ENCODE measurements around the gene ST8SIA2. TPM values are rescaled to one million over a fixed set of nuclear protein-coding genes. Genes with fewer than 3 reads are reported as not detected.

The ST8SIA2 gene
- polyA plus RNA-seq (2013, experiment 1 of 4): 29.5 TPM
- 33.5 TPM for polyA plus RNA-seq (2013, experiment 2 of 4)
- 21.8 TPM for polyA plus RNA-seq (2013, experiment 3 of 4)
- polyA plus RNA-seq (2013, experiment 4 of 4): 24.8 TPM

GRCh38 chr15:92393071-92393979, at the start of gene ST8SIA2:
ST8SIA2 (plus strand) TSS chr15:92393881; CDS start chr15:92394065, 184 bp downstream.
- H3K9me3 ChIP-seq (ENCODE audit: control insufficient read depth, low read length): no peaks in the 10 kb centered on the region
- H3K27me3 ChIP-seq (ENCODE audit: control insufficient read depth, insufficient read depth, low read length, poor library complexity, severe bottlenecking): peaks cover 16% of the 10 kb centered on the region
- H3K4me3 ChIP-seq (ENCODE audit: insufficient read depth, low read depth, low read length): peak within 1 kb of the TSS; percentile 92
- H3K27ac ChIP-seq (ENCODE audit: insufficient read depth, low read depth, low read length, poor library complexity, severe bottlenecking): peak within 1 kb of the TSS; percentile 96
- H3K36me3 ChIP-seq (ENCODE audit: control insufficient read depth, insufficient read depth, low read length): no peaks in the 10 kb centered on the region
- WGBS, 2 experiments: 1 to 2% methylated on average over 78 of the region's 78 CpGs
- peaks cover 21% of the 10 kb centered on the region for H3K4me1 ChIP-seq (ENCODE audit: control insufficient read depth, insufficient read depth, low read length)

DNA sequence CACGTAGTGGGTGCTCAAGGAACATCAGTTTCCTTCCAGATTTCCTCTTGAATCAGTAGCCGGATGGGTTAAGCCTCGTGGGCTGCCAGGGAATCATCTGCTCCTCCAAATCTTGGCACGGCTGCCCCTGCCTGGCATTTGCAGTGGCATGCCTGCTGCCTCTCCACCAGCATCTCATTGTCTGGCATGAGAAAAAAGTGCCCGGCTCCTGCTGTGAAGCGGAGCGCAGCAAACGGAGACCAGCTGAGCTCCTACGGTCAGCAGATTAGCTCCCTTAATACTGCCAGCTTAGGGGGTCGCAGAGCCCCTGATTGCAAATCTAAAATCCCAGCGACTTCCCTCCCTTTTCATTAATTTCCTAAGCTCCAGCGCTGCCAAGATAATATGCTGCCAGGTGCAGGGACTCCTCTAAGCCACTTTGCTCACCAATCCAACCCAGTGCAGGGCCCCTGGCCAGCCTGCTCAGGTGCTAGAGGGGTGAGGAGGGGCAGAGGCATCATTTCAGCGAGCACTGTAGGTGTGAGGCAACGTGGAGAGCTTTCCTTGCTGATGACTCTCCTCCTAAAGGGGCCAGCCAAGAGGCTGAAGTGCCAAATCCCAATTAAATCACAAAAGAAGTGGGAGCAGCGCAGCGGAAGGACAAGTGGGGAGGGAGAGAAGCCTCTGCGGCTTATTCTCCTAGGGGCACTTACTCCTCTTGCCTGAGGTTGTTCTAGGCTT, 49.6 kb upstream of the ST8SIA2 start:
- peak overlapping the region; percentile 71 for H3K27ac ChIP-seq (ENCODE audit: insufficient read depth, low read depth, low read length, poor library complexity, severe bottlenecking)
- WGBS, 2 experiments: 33 to 34% methylated on average over 17 of the region's 17 CpGs

DNA sequence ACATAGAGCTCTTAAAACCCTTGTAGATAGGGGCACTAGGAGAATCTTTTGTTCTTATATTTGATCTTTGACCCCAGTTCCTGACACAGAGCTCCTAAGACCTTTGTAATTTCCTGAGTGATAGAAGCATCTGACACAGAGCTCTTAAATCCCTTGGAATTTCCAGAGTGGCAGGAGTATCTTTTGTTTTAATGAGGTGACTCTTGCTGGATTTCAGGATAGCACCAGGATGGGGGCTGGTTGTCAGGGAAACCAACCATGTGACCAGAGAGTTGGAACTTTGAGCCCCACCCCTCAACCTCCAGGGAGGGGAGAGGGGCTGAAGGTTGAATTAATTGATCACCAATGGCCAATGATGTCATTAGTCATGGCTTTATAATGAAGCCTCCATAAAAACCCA, 47.6 kb upstream of the ST8SIA2 start:
- H3K27ac ChIP-seq (ENCODE audit: insufficient read depth, low read depth, low read length, poor library complexity, severe bottlenecking): peak overlapping the region; percentile 47
- H3K4me1 ChIP-seq (ENCODE audit: control insufficient read depth, insufficient read depth, low read length): peaks cover 39% of the 10 kb centered on the region
- no peaks in the 10 kb centered on the region for H3K9me3 ChIP-seq (ENCODE audit: control insufficient read depth, low read length)
- no peaks in the 10 kb centered on the region for H3K36me3 ChIP-seq (ENCODE audit: control insufficient read depth, insufficient read depth, low read length)
- no peaks in the 10 kb centered on the region for H3K27me3 ChIP-seq (ENCODE audit: control insufficient read depth, insufficient read depth, low read length, poor library complexity, severe bottlenecking)
- H3K4me3 ChIP-seq (ENCODE audit: insufficient read depth, low read depth, low read length): no peak overlapping the region

More for the DNA sequence above, 49.6 kb upstream of the ST8SIA2 start:
- no peaks in the 10 kb centered on the region for H3K36me3 ChIP-seq (ENCODE audit: control insufficient read depth, insufficient read depth, low read length)
- no peaks in the 10 kb centered on the region for H3K27me3 ChIP-seq (ENCODE audit: control insufficient read depth, insufficient read depth, low read length, poor library complexity, severe bottlenecking)
- peaks cover 39% of the 10 kb centered on the region for H3K4me1 ChIP-seq (ENCODE audit: control insufficient read depth, insufficient read depth, low read length)
- H3K9me3 ChIP-seq (ENCODE audit: control insufficient read depth, low read length): no peaks in the 10 kb centered on the region
- H3K4me3 ChIP-seq (ENCODE audit: insufficient read depth, low read depth, low read length): no peak overlapping the region

GRCh38 chr15:92355307-92355706, 38.4 kb upstream of the ST8SIA2 start:
- no peaks in the 10 kb centered on the region for H3K36me3 ChIP-seq (ENCODE audit: control insufficient read depth, insufficient read depth, low read length)
- H3K27ac ChIP-seq (ENCODE audit: insufficient read depth, low read depth, low read length, poor library complexity, severe bottlenecking): no peak overlapping the region
- 91 to 95% methylated on average over 3 of the region's 3 CpGs for WGBS, 2 experiments
- no peaks in the 10 kb centered on the region for H3K27me3 ChIP-seq (ENCODE audit: control insufficient read depth, insufficient read depth, low read length, poor library complexity, severe bottlenecking)
- H3K9me3 ChIP-seq (ENCODE audit: control insufficient read depth, low read length): no peaks in the 10 kb centered on the region
- H3K4me1 ChIP-seq (ENCODE audit: control insufficient read depth, insufficient read depth, low read length): no peaks in the 10 kb centered on the region
- no peak overlapping the region for H3K4me3 ChIP-seq (ENCODE audit: insufficient read depth, low read depth, low read length)

DNA sequence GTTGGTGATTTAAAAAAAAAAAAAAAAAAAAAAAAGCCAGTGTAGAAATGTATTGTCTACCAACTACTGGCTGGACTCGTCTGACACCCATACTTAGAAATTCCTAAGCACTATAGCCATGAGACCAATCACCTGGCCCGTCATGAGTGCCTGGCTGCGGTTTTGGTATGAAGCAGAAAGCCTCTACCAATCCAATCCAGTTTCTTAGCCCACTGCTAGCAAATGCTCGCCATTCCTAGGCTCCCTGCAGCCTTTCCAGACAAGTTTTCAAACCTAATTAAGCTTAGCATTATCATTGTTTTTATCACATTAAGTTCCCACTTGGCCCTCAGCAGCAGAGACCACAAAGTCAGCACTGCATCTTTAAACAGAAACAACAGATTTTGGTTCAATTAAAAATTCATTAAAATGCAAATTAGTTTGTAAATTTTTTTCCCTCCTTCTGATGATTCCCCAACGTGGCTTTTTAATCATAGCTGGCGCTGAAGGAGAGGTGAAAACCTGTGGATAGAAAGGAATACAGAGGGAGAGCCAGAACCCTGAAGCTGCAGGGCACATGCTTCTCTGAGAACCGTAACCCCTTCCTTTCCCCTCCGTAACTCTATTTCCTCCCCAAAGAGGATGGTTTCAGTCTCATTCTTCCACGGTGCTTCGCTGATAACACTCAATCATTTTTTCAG, 32.2 kb upstream of the ST8SIA2 start:
- no peak overlapping the region for H3K4me3 ChIP-seq (ENCODE audit: insufficient read depth, low read depth, low read length)
- H3K4me1 ChIP-seq (ENCODE audit: control insufficient read depth, insufficient read depth, low read length): peaks cover 9% of the 10 kb centered on the region
- H3K27me3 ChIP-seq (ENCODE audit: control insufficient read depth, insufficient read depth, low read length, poor library complexity, severe bottlenecking): no peaks in the 10 kb centered on the region
- H3K27ac ChIP-seq (ENCODE audit: insufficient read depth, low read depth, low read length, poor library complexity, severe bottlenecking): no peak overlapping the region
- 86 to 88% methylated on average over 10 of the region's 10 CpGs for WGBS, 2 experiments
- no peaks in the 10 kb centered on the region for H3K36me3 ChIP-seq (ENCODE audit: control insufficient read depth, insufficient read depth, low read length)
- no peaks in the 10 kb centered on the region for H3K9me3 ChIP-seq (ENCODE audit: control insufficient read depth, low read length)

DNA sequence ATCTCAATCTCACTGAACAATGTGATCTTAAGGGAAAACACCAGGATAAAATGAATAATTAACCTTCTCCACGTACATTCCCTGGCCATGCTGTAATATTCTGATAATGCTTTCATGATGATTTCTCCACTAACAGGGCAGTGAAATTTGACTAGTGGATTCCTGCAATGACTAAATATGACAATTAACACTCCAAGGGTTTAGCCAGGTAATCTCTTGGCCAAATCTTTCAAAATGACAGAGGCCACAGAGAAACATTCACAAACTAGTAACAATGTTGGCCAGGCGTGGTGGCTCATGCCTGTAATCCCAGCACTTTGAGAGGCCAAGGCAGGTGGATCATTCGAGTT, 31.7 kb upstream of the ST8SIA2 start:
- H3K27ac ChIP-seq (ENCODE audit: insufficient read depth, low read depth, low read length, poor library complexity, severe bottlenecking): no peak overlapping the region
- peaks cover 9% of the 10 kb centered on the region for H3K4me1 ChIP-seq (ENCODE audit: control insufficient read depth, insufficient read depth, low read length)
- no peaks in the 10 kb centered on the region for H3K36me3 ChIP-seq (ENCODE audit: control insufficient read depth, insufficient read depth, low read length)
- 85 to 94% methylated on average over 3 of the region's 3 CpGs for WGBS, 2 experiments
- H3K9me3 ChIP-seq (ENCODE audit: control insufficient read depth, low read length): no peaks in the 10 kb centered on the region
- H3K27me3 ChIP-seq (ENCODE audit: control insufficient read depth, insufficient read depth, low read length, poor library complexity, severe bottlenecking): no peaks in the 10 kb centered on the region
- no peak overlapping the region for H3K4me3 ChIP-seq (ENCODE audit: insufficient read depth, low read depth, low read length)

DNA sequence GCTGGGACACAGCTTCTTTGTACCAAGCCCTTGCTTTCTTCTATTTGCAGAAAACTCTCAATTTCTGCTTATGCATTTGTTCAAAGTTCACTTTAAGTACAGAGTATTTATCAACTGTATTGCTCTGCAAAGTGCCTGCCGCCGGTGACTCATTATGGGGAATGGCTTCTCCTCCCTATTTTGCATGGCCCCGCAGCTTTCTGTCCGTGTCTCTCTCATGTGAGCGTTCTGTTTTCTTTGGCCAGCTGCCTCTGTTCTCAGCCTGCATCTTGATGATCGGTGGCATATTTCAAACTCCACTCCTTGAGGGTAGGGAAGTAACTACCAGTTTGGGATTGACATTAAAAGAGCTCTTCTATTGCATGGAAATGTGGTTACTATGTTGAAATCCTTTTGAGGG, 28.6 kb upstream of the ST8SIA2 start:
- Histone ChIP-seq H3K27me3 (ENCODE audit: control insufficient read depth, insufficient read depth, low read length, poor library complexity, severe bottlenecking) (no peaks in the 10 kb centered on the region), H3K9me3 (ENCODE audit: control insufficient read depth, low read length) (no peaks in the 10 kb centered on the region), H3K4me1 (ENCODE audit: control insufficient read depth, insufficient read depth, low read length) (peaks cover 9% of the 10 kb centered on the region), H3K36me3 (ENCODE audit: control insufficient read depth, insufficient read depth, low read length) (no peaks in the 10 kb centered on the region), H3K27ac (ENCODE audit: insufficient read depth, low read depth, low read length, poor library complexity, severe bottlenecking) (no peak overlapping the region), H3K4me3 (ENCODE audit: insufficient read depth, low read depth, low read length) (no peak overlapping the region)
- 57 to 68% methylated on average over 6 of the region's 6 CpGs for WGBS, 2 experiments

DNA sequence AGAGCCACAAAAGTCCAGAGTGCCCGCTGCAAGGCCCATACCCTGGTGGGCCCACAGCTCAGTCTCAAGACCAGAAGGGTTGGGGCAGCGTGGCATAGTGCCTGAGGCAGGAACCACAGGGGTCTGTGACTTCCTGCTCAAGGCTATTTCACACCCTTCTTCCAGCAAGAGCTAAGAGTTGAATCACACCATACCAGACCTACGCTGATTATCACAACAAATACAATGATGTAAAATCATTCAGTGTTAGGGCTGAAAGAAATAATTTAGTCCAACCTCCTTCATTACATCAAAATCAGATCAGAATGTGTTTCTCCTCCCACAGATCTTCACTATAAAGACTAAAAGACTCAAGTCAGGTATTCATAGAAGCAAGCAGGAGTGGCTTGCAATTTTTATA, 27.8 kb upstream of the ST8SIA2 start:
- Histone ChIP-seq H3K4me1 (ENCODE audit: control insufficient read depth, insufficient read depth, low read length) (peaks cover 9% of the 10 kb centered on the region), H3K9me3 (ENCODE audit: control insufficient read depth, low read length) (no peaks in the 10 kb centered on the region), H3K27ac (ENCODE audit: insufficient read depth, low read depth, low read length, poor library complexity, severe bottlenecking) (no peak overlapping the region), H3K36me3 (ENCODE audit: control insufficient read depth, insufficient read depth, low read length) (no peaks in the 10 kb centered on the region), H3K27me3 (ENCODE audit: control insufficient read depth, insufficient read depth, low read length, poor library complexity, severe bottlenecking) (no peaks in the 10 kb centered on the region), H3K4me3 (ENCODE audit: insufficient read depth, low read depth, low read length) (no peak overlapping the region)
- 50 to 63% methylated on average over 3 of the region's 3 CpGs for WGBS, 2 experiments

GRCh38 chr15:92366381-92366780, 27.3 kb upstream of the ST8SIA2 start:
- no peaks in the 10 kb centered on the region for H3K27me3 ChIP-seq (ENCODE audit: control insufficient read depth, insufficient read depth, low read length, poor library complexity, severe bottlenecking)
- H3K27ac ChIP-seq (ENCODE audit: insufficient read depth, low read depth, low read length, poor library complexity, severe bottlenecking): no peak overlapping the region
- peaks cover 9% of the 10 kb centered on the region for H3K4me1 ChIP-seq (ENCODE audit: control insufficient read depth, insufficient read depth, low read length)
- 94% methylated on average over 5 of the region's 5 CpGs for WGBS, 2 experiments
- H3K9me3 ChIP-seq (ENCODE audit: control insufficient read depth, low read length): no peaks in the 10 kb centered on the region
- no peak overlapping the region for H3K4me3 ChIP-seq (ENCODE audit: insufficient read depth, low read depth, low read length)
- no peaks in the 10 kb centered on the region for H3K36me3 ChIP-seq (ENCODE audit: control insufficient read depth, insufficient read depth, low read length)

- Histone ChIP-seq H3K36me3 (ENCODE audit: control insufficient read depth, insufficient read depth, low read length) (no peaks in the 10 kb centered on the region), H3K27me3 (ENCODE audit: control insufficient read depth, insufficient read depth, low read length, poor library complexity, severe bottlenecking) (no peaks in the 10 kb centered on the region), H3K27ac (ENCODE audit: insufficient read depth, low read depth, low read length, poor library complexity, severe bottlenecking) (no peak overlapping the region), H3K4me1 (ENCODE audit: control insufficient read depth, insufficient read depth, low read length) (peaks cover 7% of the 10 kb centered on the region), H3K4me3 (ENCODE audit: insufficient read depth, low read depth, low read length) (no peak overlapping the region), H3K9me3 (ENCODE audit: control insufficient read depth, low read length) (no peaks in the 10 kb centered on the region)
- 85 to 90% methylated on average over 1 of the region's 1 CpG for WGBS, 2 experiments
These were observed 18.6 kb upstream of the ST8SIA2 start for GRCh38 chr15:92375057-92375456.

Measured in ectodermal cell (in vitro differentiated cells).